Neural cell (in vitro differentiated cells): Measurements from ENCODE around the gene MCC.

Experiments used
- EZH2 ChIP-seq: fragments of 200-600, 300-800 bp; shearing (Covaris generic), sonication (generic); IDR thresholded peaks from 2 replicates; pipeline ENCODE4 v1.6.1; 2014; ENCODE audit warnings: antibody characterized with exemption, low read length, borderline replicate concordance, mild to moderate bottlenecking; ENCODE audit not compliant: insufficient read depth, poor library complexity, severe bottlenecking
- TF ChIP-seq, protein P1 (sequence below): IDR thresholded peaks from 2 replicates; pipeline ENCODE4 v1.6.1; 2012; ENCODE audit warnings: borderline replicate concordance
- TF ChIP-seq, protein P2 (sequence below): fragments of 450-650 bp; IDR thresholded peaks from 2 replicates; pipeline ENCODE4 v1.5.1; 2014; ENCODE audit warnings: antibody characterized with exemption, mild to moderate bottlenecking, moderate library complexity; ENCODE audit not compliant: poor library complexity, severe bottlenecking

- TF ChIP-seq, protein P1, sequence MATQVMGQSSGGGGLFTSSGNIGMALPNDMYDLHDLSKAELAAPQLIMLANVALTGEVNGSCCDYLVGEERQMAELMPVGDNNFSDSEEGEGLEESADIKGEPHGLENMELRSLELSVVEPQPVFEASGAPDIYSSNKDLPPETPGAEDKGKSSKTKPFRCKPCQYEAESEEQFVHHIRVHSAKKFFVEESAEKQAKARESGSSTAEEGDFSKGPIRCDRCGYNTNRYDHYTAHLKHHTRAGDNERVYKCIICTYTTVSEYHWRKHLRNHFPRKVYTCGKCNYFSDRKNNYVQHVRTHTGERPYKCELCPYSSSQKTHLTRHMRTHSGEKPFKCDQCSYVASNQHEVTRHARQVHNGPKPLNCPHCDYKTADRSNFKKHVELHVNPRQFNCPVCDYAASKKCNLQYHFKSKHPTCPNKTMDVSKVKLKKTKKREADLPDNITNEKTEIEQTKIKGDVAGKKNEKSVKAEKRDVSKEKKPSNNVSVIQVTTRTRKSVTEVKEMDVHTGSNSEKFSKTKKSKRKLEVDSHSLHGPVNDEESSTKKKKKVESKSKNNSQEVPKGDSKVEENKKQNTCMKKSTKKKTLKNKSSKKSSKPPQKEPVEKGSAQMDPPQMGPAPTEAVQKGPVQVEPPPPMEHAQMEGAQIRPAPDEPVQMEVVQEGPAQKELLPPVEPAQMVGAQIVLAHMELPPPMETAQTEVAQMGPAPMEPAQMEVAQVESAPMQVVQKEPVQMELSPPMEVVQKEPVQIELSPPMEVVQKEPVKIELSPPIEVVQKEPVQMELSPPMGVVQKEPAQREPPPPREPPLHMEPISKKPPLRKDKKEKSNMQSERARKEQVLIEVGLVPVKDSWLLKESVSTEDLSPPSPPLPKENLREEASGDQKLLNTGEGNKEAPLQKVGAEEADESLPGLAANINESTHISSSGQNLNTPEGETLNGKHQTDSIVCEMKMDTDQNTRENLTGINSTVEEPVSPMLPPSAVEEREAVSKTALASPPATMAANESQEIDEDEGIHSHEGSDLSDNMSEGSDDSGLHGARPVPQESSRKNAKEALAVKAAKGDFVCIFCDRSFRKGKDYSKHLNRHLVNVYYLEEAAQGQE, result no peak
- TF ChIP-seq, protein P2, sequence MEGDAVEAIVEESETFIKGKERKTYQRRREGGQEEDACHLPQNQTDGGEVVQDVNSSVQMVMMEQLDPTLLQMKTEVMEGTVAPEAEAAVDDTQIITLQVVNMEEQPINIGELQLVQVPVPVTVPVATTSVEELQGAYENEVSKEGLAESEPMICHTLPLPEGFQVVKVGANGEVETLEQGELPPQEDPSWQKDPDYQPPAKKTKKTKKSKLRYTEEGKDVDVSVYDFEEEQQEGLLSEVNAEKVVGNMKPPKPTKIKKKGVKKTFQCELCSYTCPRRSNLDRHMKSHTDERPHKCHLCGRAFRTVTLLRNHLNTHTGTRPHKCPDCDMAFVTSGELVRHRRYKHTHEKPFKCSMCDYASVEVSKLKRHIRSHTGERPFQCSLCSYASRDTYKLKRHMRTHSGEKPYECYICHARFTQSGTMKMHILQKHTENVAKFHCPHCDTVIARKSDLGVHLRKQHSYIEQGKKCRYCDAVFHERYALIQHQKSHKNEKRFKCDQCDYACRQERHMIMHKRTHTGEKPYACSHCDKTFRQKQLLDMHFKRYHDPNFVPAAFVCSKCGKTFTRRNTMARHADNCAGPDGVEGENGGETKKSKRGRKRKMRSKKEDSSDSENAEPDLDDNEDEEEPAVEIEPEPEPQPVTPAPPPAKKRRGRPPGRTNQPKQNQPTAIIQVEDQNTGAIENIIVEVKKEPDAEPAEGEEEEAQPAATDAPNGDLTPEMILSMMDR, result no peak
- TF ChIP-seq EZH2, result no peak
Measured at GRCh38 chr5:113354055-113354454, 134.2 kb downstream of the MCC start.
